Measurements from ENCODE around the gene OR6S1. TPM values are rescaled to one million over a fixed set of nuclear protein-coding genes. Genes with fewer than 3 reads are reported as not detected.
"Not testable (repeated sequence)": the region's sequence is repeated elsewhere in the genome, so short reads cannot be mapped to it uniquely, and the experiment has no call there.

OR6S1 gene
- total RNA-seq, 1 donor from 2014 or later, result not detected

DNA sequence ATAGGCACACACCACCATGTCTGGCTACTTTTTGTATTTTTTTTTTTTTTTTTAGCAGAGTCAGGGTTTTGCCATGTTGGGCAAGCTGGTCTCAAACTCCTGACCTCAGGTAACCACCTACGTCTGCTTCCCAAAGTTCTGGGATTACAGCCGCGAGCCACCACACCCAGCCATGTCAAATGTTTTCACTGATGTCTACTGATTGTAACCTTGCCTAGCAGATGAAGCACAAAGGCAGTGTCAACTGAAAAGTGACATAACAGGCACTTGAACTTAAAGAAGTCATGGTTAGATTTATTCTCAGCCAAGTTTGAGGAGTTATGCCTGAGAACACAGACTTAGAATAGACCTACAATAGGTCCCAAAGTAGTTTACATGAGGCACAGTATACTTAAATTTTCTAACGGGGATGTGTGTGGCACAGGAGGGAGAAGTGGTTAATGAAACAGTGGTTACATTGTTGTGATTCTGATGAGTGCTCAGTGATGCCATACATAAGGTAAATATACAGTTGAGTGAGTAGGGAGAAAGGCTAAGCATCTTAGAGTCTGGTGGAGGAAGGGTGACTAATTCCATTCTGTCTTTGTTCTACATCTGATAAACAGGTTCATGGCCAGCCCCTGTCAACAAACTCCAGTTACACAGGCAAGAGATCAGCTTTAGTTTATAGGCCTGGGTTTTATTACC is 30.2 kb upstream of the OR6S1 start:
- no peak for DNase-seq (ENCODE audit: low spot score)

DNA sequence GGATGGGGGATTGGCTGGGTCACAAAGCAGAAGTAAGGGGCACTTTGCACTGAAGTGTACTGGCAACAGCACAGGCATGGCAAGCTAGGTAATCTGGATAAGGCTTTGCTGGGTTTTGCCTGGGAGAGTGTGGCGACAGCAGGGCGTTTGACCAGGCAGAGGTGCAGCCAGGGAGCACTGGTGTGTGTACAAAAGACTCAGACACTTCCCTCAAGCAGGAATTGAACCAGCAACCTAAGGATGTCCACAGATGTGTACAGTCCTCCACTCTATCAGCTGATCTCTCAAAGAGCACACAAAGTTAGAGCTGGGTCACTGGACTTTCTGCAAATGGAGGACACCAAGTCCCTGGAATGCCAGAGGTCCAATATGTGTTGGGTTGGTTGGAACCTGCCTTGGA is 27.5 kb upstream of the OR6S1 start:
- DNase-seq (ENCODE audit: low spot score), result no peak

DNA sequence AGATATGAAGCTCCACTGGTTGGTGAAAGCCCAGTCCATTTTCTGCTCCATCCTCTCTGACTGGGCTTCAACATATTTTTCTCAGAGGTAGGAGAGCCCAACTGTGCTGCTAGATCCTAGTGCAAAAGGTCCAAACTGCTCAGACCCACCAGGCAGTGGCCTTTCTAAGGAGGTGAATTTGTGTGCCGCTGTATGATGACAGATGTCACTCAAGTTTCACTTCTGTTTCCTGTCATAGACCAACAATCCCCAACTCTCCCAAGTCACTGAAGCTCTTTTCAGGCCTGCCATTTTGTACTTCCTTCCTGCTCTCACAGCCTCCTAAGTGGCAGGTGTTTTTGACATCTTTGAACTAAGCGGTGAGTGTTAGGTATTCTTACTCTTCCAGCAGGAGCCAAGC is 26.5 kb upstream of the OR6S1 start:
- DNase-seq (ENCODE audit: low spot score), result no peak

GRCh38 chr14:20666400-20666961 is 25.0 kb upstream of the OR6S1 start:
- not testable (repeated sequence) for DNase-seq (ENCODE audit: low spot score)

- DNase-seq (ENCODE audit: low spot score), result no peak
These were observed 21.7 kb upstream of the OR6S1 start for GRCh38 chr14:20662968-20663732.

DNA sequence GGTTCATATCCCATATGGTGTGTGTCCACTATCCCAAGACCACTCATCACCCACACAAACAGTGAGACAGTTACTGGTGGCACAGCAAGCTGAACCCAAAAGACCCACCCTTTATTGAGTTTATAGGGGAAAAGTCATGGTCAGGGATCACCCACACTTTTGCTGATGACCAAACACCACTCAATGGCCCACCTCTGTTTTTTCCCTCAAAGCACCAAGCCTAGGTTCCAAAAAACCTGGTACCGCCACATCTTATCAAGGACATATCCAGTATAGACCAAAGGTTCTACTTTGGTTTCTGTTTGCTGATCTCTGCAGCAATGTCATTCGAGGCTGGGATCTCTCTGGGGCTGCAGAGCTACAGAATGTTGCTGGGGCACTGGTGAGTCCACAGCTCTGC is 19.7 kb upstream of the OR6S1 start:
- no peak for DNase-seq (ENCODE audit: low spot score)

DNA sequence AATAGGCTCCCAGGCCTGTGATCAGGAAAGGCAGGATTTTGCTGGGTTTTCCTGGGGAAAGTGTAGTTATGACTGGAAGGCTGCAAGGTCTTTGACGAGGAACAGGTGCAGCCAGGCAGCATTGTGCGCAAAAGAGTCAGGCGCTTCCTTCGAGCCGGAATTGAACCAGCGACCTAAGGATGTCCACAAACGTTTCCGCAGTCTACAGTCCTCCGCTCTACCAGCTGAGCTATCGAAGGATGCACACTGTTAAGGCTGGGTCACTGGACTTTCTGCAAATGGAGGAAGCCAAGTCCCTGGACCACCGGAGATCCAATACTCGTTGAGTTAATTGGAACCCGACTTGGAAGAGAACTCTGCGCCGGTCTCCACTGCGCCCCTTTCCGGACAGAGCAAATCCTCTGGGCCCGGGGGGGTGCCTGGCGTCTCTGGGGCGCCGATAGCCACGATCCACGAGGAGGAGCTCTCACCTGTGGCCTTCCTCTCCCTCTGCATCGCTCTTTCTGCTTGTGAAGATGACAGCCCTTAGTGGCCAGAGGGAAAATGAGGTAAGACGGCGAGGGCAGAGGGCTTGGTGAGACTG is 18.4 kb upstream of the OR6S1 start:
- DNase-seq (ENCODE audit: low spot score), result no peak

- DNase-seq (ENCODE audit: low spot score), result no peak
These were observed 17.8 kb upstream of the OR6S1 start for GRCh38 chr14:20659336-20659735.

GRCh38 chr14:20658246-20658645 is 16.8 kb upstream of the OR6S1 start:
- no peak for DNase-seq (ENCODE audit: low spot score)

DNA sequence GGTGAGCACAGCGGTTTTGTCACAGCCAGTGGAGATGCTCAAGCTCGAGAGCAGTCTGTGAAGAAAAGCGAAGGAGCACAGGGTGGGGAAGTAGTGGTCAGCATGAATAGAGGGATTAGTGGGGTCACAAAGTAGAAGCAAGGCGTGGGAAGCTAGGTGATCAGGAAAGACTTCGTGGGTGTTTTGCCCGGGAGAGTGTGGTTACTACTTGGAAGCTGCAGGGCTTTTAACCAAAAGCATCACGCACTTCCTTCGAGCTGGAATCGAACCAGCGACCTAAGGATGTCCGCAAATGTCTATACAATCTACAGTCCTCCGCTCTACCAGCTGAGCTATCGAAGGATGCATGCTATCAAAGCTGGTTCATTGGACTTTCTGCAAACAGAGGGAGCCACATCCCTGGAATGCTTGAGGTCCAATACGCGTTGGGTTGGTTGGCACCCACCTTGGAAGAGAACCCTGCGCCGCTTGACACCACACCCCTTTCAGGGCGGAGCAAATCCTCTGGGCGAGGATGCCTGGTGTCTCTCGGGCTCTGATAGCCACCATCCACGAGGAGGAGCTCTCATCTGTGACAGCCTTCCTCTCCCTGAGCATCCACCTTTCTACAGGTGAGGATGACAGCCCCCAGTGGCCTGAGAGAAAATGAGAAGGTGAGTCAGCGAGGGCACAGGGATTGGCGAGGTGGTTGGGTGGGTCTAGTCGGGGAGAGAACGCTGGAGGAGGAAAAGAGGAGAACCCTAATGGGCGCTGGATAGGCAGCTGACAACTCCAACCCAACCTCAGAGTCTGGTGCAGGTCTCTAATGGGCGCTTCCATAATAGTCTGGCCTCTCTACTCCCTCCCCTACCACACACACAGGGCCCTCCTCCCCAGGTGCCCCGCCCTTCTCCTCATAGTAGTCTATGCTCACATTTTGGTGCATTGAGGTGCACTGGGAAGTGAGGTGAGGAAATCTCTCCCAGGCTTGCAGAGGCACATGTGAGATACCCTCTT is 16.0 kb upstream of the OR6S1 start:
- no peak for DNase-seq (ENCODE audit: low spot score)

- DNase-seq (ENCODE audit: low spot score), result no peak
These were observed 14.8 kb upstream of the OR6S1 start for GRCh38 chr14:20656274-20656673.

DNA sequence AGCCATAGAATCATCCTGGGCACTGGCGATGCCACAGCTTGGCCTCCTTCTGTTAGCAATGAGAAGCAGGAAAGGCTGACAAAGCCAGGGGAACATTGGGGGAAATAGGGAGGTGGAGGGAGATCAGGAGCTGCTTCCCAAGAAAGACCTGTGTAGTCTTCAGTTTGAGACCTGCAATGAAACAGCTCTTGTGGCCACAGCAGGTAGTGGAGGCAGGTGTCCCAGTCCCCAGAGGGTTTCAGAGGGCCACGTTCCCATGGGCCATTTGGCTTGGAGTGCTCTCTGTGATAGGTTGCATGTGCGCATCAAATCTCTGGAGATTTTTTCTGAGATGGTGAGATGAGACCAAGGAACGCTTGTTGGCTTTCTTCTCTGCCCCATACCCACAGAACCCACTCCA is 14.4 kb upstream of the OR6S1 start:
- no peak for DNase-seq (ENCODE audit: low spot score)

DNA sequence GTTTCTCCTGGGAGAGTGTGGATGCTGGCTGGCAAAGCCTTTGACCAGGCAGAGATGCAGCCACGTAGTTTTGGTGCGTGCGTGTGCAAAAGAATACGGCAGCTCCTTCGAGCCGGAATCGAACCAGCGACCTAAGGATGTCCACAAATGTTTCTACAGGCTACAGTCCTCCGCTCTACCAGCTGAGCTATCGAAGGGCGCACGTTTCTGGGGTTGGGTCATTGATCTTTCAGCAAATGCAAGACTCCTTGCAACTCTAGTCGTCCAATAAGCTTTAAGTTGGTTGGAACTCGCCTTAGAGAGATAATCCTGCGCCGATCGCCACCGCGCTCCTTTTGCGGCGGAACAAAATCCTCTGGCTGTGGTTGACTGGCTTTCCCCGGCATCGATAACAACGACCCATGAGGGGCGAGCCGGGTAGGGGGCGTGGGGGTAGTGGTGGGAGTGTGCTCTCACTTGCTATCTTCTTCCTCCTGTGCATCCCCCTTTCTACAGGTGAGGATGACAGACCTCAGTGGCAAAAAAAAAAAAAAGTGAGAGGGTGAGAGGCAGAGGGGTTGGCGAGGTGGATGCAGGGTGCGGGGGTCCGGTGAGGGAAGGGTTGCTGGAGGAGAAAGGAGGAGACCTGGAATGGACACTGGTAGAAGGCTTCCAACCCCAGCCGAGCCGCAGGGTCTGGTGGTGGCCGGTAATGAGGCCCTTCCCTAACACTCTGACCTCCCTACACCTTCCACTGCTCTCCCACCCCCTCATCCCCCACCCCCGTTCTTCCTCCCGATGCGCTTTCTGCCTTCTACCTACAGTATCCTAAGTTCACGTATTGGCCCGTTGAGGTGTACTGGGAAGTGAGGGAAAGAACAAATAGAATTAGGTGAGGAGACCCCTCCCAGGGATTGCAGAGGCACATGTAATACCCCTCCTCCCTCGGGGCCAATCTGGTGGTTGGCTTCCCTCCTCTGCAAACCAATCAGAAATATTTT is 11.8 kb upstream of the OR6S1 start:
- no peak for DNase-seq (ENCODE audit: low spot score)

GRCh38 chr14:20645481-20645880 is 4.0 kb upstream of the OR6S1 start:
- no peak for DNase-seq (ENCODE audit: low spot score)

- DNase-seq (ENCODE audit: low spot score), result no peak
These were observed 3.0 kb upstream of the OR6S1 start for GRCh38 chr14:20644520-20644919.

GRCh38 chr14:20642755-20643154 is 1.3 kb upstream of the OR6S1 start:
- DNase-seq (ENCODE audit: low spot score), result not testable (repeated sequence)

GRCh38 chr14:20642182-20642581 is 691 bp upstream of the OR6S1 start:
- no peak for DNase-seq (ENCODE audit: low spot score)

DNA sequence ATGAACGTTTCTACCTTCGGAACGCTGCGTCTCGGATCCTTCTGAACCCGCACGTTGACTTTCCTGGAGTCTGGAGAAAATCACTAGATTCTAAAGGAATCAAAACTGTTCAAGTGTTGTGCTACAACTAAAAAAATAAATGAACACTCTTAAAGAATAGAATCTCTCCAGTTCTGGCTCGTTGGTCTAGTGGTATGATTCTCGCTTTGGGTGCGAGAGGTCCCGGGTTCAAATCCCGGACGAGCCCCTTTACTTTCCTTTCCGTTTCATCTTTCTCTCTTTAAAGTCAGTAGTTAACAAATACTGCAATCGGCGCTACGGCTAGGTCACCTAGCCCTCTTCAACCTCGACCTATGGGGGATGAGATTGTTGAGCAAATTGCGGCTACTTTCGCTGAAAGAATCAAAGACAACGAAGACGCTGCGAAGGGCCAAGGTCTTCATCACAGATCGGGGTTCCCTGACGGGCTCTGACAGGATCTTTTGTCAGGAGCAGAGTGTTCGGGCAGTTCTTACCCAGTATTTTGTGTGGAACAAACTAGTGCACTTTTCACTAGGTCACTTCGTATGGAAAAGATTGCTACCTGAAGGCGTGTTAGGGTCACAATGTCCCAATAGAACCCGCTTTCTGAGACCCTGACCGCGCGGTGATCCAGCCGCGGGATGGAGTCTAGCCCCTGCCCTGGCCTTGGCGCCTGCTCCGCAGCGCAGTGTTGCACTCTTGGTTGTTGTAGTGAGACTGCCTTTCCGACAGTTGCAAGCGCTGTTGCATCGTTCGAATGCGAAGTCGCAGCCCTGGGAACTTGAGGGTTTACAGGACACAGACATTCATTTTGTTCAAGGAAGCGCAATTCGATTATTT is 8.4 kb downstream of the OR6S1 start:
- no peak for DNase-seq (ENCODE audit: low spot score)

GRCh38 chr14:20632448-20632830 is 9.1 kb downstream of the OR6S1 start:
- DNase-seq (ENCODE audit: low spot score), result no peak
